Osteoblast (primary cell): Measurements from ENCODE around the gene ITPRIP. TPM values are rescaled to one million over a fixed set of nuclear protein-coding genes. Genes with fewer than 3 reads are reported as not detected.

ENCODE experiments used
- DNase-seq: peaks from one replicate; pipeline ENCODE4 v3.0.0; 2011; ENCODE audit warnings: low spot score, mixed read lengths; ENCODE audit not compliant: insufficient read length; ENCODE audit errors: missing footprints
- H2AFZ ChIP-seq: 2 replicates; pipeline ENCODE4 v1.6.0; 2011; ENCODE audit warnings: mild to moderate bottlenecking, low read length
- H3K27ac ChIP-seq: 2 replicates; pipeline ENCODE4 v1.5.1; 2011; ENCODE audit warnings: mild to moderate bottlenecking, low read depth, low read length, moderate library complexity
- H3K27me3 ChIP-seq: 2 replicates; pipeline ENCODE4 v1.6.0; 2012; ENCODE audit warnings: mild to moderate bottlenecking, control low read depth, inconsistent platforms, low read length, moderate library complexity; ENCODE audit not compliant: insufficient read depth
- H3K36me3 ChIP-seq: 2 replicates; pipeline ENCODE4 v1.5.1; 2011; ENCODE audit warnings: mild to moderate bottlenecking, low read length, control low read depth, moderate library complexity; ENCODE audit not compliant: insufficient read depth
- H3K4me1 ChIP-seq: 2 replicates; pipeline ENCODE4 v1.5.1; 2011; ENCODE audit warnings: mild to moderate bottlenecking, low read length, control low read depth, moderate library complexity; ENCODE audit not compliant: insufficient read depth
- H3K4me2 ChIP-seq: 2 replicates; pipeline ENCODE4 v1.6.0; 2011; ENCODE audit warnings: mild to moderate bottlenecking, low read length; ENCODE audit not compliant: insufficient read depth
- H3K4me3 ChIP-seq: fragments of 200-600 bp; sonication (generic); 3 replicates; pipeline ENCODE4 v1.5.1; 2012; ENCODE audit warnings: mild to moderate bottlenecking, low read length, inconsistent platforms; ENCODE audit not compliant: insufficient read depth
- H3K79me2 ChIP-seq: 2 replicates; pipeline ENCODE4 v1.6.0; 2012; ENCODE audit warnings: mild to moderate bottlenecking, low read length, control low read depth, inconsistent platforms; ENCODE audit not compliant: insufficient read depth
- H3K9me3 ChIP-seq: 2 replicates; pipeline ENCODE4 v1.5.1; 2011; ENCODE audit warnings: low read depth, low read length, control low read depth
- H4K20me1 ChIP-seq: 2 replicates; pipeline ENCODE4 v1.6.0; 2012; ENCODE audit warnings: mild to moderate bottlenecking, low read length, control low read depth; ENCODE audit not compliant: insufficient read depth
- CTCF ChIP-seq: IDR thresholded peaks from 2 replicates; pipeline ENCODE4 v1.5.1; 2011; ENCODE audit warnings: mild to moderate bottlenecking, low read depth, low read length, moderate library complexity; ENCODE audit errors: extremely low read depth
- total RNA-seq: library from RNA; depleted of rRNA; stranded (reverse); fragments of >200 nt; gene quantifications from 2 replicates; pipeline ENCODE4 v1.2.3, GENCODE V29; 2012

The ITPRIP gene
- total RNA-seq, 1 donor: 14.8 TPM

GRCh38 chr10:104300002-104300735, 38.1 kb downstream of the ITPRIP start:
- Histone ChIP-seq H3K4me1 (peaks cover 41% of the 10 kb centered on the region), H3K27me3 (no peaks in the 10 kb centered on the region), H3K4me2 (peak overlapping the region; percentile 77), H3K4me3 (peak overlapping the region; percentile 36), H3K27ac (peak overlapping the region; percentile 99), H4K20me1 (no peaks in the 10 kb centered on the region), H2AFZ (no peak overlapping the region), H3K36me3 (no peaks in the 10 kb centered on the region), H3K9me3 (no peaks in the 10 kb centered on the region), H3K79me2 (no peaks in the 10 kb centered on the region)
- TF ChIP-seq CTCF: no peak
- peak; percentile 81 for DNase-seq

GRCh38 chr10:104299031-104299904, 39.0 kb downstream of the ITPRIP start:
- H3K4me3 ChIP-seq: peak overlapping the region; percentile 20
- H3K4me2 ChIP-seq: peak overlapping the region; percentile 77
- DNase-seq: no peak
- no peak for TF ChIP-seq CTCF
- no peaks in the 10 kb centered on the region for H3K9me3 ChIP-seq
- H3K36me3 ChIP-seq: no peaks in the 10 kb centered on the region
- no peaks in the 10 kb centered on the region for H4K20me1 ChIP-seq
- peaks cover 41% of the 10 kb centered on the region for H3K4me1 ChIP-seq
- no peaks in the 10 kb centered on the region for H3K79me2 ChIP-seq
- peak overlapping the region; percentile 99 for H3K27ac ChIP-seq
- H2AFZ ChIP-seq: no peak overlapping the region
- no peaks in the 10 kb centered on the region for H3K27me3 ChIP-seq

- H3K27ac ChIP-seq: peak overlapping the region; percentile 99
- H3K36me3 ChIP-seq: no peaks in the 10 kb centered on the region
- H3K4me2 ChIP-seq: no peak overlapping the region
- no peaks in the 10 kb centered on the region for H4K20me1 ChIP-seq
- no peak overlapping the region for H3K4me3 ChIP-seq
- H3K27me3 ChIP-seq: no peaks in the 10 kb centered on the region
- H3K79me2 ChIP-seq: no peaks in the 10 kb centered on the region
- TF ChIP-seq CTCF: peak; percentile 74
- H2AFZ ChIP-seq: no peak overlapping the region
- no peaks in the 10 kb centered on the region for H3K9me3 ChIP-seq
- peaks cover 45% of the 10 kb centered on the region for H3K4me1 ChIP-seq
- no peak for DNase-seq
Measured at GRCh38 chr10:104297697-104298660, 40.3 kb downstream of the ITPRIP start.
